Measurements from ENCODE around the gene UBXN10.
A peak's percentile ranks its signal among the peaks of the same experiment; 100 is the strongest.

Gene UBXN10

GRCh38 chr1:20184481-20184900, 1.4 kb upstream of the UBXN10 start:
- no peak for DNase-seq

DNA sequence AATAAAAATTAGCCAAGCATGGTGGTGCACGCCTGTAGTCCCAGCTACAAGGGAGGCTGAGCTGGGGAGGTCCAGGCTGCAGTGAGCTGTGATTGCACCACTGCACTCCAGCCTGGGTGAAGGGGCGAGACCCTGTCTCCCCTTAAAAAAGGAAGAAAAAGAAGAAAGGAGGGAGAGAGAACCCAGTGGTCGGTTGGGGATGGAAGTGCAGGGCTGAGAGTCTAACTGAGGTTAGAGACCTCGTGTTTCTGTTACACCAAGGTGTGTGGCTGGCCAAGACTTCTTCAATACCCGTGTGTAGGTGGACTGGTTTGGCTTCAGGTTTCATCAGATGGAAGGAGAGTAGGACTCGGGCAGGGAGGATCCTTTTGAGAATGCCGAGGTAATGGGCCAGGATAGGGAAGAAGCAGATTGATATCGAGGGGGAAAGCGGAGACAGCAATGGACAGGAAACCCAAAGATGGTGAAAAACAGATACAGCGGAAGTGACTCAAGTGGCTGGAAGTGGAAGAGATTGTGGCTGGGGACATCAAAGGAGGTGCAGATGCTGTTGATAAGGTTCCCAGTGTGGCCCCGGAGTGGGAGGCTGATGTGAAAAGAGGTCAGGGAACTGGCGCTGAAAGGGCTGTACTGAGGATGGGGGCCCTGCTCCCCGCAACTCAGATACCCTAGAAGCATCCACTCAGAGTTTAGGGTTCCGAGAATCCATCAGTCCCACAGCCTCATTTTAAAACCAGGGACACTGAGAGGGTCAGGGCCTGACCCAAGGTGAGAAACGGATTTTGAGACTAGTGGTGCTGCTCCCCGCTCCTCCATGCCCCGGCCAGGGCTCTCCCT, 681 bp upstream of the UBXN10 start:
- DNase-seq, result no peak

DNA sequence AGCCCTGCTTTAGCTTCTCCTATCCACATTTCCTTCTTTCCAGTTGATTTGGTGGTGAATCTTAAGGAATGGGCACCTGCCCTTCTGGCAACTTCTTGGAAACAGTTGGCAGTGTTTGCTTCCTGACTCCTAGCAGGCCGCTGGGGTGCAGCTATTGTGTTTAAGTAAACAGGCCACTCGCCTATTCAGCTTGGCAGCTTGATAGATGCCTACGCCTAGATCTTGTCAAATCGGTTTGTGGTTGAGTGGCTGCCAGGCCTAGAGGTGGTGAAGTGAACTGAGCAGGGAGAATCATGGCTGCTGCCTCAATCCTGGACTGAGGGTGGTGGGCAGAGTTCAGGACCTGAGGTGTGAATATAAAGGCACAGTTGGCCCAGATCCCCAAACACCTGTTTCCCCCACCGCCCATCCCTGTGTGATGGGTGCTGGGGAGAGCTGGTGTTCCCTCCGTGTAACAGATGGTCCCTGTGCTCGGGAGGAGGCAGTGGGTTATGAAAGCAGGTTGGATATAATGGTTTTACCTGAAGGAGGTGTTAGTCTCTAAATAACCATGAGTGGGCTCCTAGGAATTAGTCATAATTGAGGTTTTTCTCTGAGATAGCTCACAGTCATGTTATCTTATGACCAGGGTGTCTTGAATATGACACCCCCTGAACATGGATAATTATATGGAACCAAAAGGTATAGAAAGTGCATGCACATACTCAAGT, 1.4 kb downstream of the UBXN10 start:
- no peak for DNase-seq

- DNase-seq, result no peak
Measured at GRCh38 chr1:20187813-20188454, 2.0 kb downstream of the UBXN10 start.

GRCh38 chr1:20188455-20188817, 2.5 kb downstream of the UBXN10 start:
- DNase-seq, result no peak

- no peak for DNase-seq
Measured at GRCh38 chr1:20189664-20190063, 3.8 kb downstream of the UBXN10 start.

- DNase-seq, result no peak
Measured at GRCh38 chr1:20190256-20191160, 4.6 kb downstream of the UBXN10 start.

GRCh38 chr1:20191266-20191825, 5.5 kb downstream of the UBXN10 start:
- DNase-seq, result no peak

DNA sequence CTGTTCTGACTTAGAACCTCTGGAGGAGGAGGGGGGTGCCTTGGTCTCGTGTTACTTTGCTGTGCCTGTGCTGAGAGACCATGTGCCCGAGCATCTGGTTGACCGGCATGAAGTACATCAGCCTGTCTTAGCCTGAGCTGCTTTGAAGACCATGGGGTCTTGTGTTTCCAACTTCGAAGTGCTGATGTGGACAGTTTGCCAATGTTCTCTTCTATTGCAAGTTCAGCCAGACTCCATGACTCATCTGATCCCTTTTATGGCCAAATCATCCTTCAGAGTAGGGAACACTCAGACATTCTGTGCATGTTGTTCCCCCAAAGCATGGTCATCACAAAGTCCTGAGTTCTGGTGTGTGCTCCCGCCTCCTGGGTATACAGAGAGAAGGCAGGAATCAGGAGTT, 6.5 kb downstream of the UBXN10 start:
- DNase-seq, result no peak

DNA sequence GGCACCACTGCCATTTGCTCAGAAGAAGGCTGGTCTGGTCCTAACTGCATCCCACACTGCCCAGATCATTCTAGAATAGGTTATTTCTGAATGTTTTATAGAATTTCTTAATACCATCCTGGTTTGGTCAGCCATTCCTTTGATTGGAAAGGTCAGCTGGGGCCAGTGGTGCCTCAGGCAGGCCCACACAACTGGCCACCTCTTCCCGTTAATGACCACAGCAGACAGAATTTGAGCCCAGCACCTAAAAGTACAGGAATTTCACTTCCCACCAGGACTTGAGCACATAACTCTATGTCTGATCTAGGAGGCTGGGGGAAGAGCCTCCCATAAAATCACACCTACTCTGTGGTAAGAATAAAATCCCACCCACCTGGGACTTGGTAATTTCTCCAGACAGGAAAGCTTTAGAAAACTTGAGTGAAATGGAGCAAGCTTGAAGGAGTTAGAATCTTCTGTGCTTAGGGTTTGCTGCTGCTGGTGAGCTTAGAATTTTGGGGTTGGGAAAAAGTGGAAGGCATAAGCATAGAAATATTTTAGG, 7.0 kb downstream of the UBXN10 start:
- no peak for DNase-seq

- DNase-seq, result no peak
Measured at GRCh38 chr1:20194224-20194623, 8.3 kb downstream of the UBXN10 start.

DNA sequence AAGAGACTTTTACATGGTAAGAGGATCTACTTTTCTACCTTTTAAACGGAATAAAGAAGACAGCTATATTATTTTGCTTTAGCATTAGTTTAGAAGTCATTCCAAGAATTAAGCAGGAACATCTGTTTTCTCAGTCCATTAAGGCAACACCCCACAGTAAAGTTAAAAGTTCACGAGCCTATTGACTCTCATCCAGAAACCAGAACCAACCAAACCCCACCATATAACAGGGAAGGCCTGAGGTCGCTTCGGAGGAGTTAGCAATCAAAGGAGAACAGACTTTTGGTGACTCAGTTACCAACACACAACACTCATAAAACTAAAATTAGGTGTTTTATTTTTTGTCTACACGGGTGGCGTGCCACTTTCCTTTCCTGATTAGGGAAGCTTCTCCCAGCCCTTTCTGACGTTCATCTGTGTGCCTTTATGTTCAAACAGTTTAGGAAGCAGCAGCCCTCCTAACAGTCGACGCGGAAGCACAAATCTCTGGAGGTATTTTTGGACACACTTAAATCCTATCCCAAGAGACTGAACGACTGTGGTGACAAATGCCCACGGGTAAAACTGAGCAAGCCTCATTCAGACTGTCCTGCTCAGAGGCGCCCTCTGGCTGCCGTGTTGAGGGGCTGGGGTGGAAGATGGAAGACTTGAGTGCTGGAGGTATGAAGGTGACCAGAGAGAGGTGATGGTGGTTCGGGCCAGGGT, 9.0 kb downstream of the UBXN10 start:
- peak; percentile 24 for DNase-seq

DNA sequence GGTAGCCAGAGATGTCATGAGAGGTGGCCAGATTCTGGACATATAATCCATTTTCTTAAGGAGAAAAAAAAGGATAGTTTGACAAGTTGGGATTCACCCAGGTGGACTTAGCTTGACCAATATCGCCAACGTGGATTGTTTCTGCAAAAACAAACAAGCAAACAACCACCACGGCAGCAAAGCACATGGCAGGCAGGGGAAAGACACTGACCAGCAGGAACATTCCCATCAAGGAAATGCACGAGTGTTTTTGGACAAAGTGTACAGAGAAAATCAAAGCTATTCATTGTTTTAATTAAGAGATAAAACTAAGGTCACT, 9.5 kb downstream of the UBXN10 start:
- no peak for DNase-seq

GRCh38 chr1:20197329-20197791, 11.5 kb downstream of the UBXN10 start:
- no peak for DNase-seq

DNA sequence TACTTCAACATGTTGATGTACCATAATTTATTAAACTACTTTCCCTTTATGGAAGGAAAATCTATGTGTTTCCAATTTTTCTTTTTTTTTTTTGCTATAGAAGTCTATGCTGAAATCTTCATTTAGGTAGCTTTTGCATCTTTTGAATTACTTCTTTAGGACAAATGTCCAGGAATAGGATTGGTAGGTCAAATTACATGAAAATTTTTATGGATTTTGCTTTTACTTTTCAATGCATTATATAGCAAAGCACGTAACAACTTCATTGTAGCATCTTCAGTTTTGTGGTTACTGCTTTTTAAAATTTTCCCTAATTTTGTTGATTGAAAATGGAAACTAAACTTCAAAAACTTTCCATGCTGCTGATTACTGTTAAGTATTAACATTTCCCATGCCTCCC, 12.4 kb downstream of the UBXN10 start:
- DNase-seq, result no peak

DNA sequence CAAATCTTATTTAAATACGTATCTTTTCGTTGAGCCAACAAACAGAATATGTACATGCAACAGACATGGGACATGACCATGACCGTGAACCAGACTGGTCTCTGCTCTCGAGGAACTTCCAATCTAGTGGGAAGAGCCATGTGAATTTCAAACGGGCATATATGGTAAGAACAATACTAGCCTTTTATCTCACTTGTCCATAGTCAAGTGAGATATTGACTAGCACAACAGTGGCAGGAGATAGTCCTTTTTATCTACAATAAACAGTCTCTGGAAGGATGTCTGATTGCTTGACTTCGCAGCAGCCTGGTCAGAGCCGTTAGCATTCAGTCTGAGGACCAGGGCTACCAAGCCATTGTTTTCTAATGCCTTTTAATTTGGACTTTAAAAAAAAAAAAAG, 13.0 kb downstream of the UBXN10 start:
- DNase-seq, result no peak

GRCh38 chr1:20199403-20199802, 13.5 kb downstream of the UBXN10 start:
- DNase-seq, result no peak

- no peak for DNase-seq
Measured at GRCh38 chr1:20199840-20200239, 13.9 kb downstream of the UBXN10 start.

DNA sequence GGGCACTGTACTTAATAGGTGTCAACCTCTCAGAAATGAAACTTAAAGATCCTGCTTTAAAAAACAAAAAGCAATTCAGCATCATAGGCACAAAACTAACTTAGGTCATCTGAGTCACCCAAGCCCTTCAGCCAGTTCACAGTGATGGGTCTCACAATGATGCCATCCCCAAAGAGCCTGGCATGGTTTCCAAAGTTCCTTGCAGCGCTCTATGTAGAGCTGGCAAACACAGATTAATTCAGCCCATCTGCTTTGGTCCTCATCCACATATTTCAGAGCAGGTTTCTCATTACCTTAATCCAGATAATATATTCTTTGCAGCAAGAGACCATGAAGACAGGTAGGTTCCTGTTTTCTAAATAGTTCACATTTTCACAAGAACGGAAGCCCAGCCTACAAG, 15.1 kb downstream of the UBXN10 start:
- no peak for DNase-seq

- DNase-seq, result no peak
Measured at GRCh38 chr1:20202166-20202565, 16.3 kb downstream of the UBXN10 start.

GRCh38 chr1:20207546-20207945, 21.6 kb downstream of the UBXN10 start:
- DNase-seq, result no peak

GRCh38 chr1:20209471-20209870, 23.6 kb downstream of the UBXN10 start:
- no peak for DNase-seq

Measured in GDM1 (cell line).